NCI-H1930 (cell line): ENCODE data around the gene CDH10.
A peak's percentile ranks its signal among the peaks of the same experiment; 100 is the strongest.

Source experiments
- DNase-seq, 2 experiments: peaks; one replicate each; lab custom pipeline; 2025; lab: John Stamatoyannopoulos, UW

CDH10 gene

GRCh38 chr5:24598956-24599355, 45.8 kb downstream of the CDH10 start:
- no peak for DNase-seq

- DNase-seq: no peak
Observed at GRCh38 chr5:24595329-24595728, 49.4 kb downstream of the CDH10 start.

- DNase-seq: no peak
Observed at GRCh38 chr5:24591426-24591825, 53.4 kb downstream of the CDH10 start.

GRCh38 chr5:24589566-24589965, 55.2 kb downstream of the CDH10 start:
- no peak for DNase-seq

- DNase-seq: no peak
Observed at GRCh38 chr5:24585751-24586150, 59.0 kb downstream of the CDH10 start.

GRCh38 chr5:24571302-24571701, 73.5 kb downstream of the CDH10 start:
- DNase-seq: no peak

DNA sequence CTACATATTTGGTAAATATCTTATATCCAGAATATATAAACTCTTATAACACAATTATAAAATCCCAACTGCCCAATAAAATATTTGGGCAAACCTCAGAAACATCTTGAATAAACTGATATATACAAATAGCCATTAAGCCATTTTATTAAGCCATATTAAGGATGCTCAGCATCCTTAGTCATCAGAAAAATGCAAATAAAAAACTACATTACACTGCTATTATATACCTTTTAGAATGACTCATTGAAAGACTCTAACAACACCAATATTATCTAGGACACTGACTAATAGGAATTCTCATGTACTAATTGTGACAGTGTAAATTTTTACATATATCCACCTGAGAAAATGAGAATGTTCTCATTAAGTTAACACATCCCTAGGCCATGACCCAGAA, 77.8 kb downstream of the CDH10 start:
- no peak for DNase-seq

GRCh38 chr5:24555229-24555628, 89.5 kb downstream of the CDH10 start:
- peak in 1 of 2 experiments; percentile 1 for DNase-seq

- peak; percentile 48 to 72 for DNase-seq
Observed at GRCh38 chr5:24547132-24547531, 97.6 kb downstream of the CDH10 start.

- DNase-seq: no peak
Observed at GRCh38 chr5:24539613-24540012, 105.2 kb downstream of the CDH10 start.

- DNase-seq: no peak
Observed at GRCh38 chr5:24538346-24538745, 106.4 kb downstream of the CDH10 start.

DNA sequence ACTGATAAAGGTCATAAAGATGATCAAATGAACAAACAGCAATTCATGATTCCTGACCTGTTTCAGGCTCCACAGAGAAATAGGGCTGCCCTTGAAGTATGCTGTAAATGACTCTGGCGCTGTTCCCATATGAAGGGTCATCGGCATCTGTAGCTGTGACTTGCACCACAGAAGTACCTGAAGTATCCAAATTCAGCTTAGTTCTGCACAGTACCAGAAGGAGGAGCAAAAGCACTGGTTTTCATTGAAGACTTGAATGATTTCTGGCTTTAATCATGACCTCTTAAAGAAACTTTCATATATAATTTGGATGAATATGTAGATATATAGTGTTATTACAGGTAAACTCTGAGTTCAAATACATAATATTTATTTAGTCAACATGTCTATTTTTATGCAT, 109.1 kb downstream of the CDH10 start:
- DNase-seq: no peak

GRCh38 chr5:24530906-24531305, 113.9 kb downstream of the CDH10 start:
- no peak for DNase-seq

DNA sequence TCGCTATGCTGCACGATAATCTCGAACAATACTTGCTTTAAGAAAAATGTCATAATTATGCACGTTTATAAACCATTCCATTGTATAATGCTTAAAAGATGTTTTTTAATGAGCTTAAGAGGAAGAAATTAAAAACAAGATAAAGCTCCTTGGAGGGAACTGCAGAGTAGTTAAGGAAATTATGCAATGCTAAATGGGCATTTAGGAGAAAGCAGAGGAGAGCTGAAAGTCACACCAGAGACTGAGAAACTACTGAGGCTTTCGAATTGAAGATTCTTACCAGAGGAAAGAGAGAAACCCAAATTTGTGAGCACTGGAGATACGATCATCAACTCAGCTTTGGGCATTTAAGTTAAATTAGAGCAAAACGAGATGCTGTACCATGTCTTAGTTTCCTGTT, 119.4 kb downstream of the CDH10 start:
- no peak for DNase-seq

DNA sequence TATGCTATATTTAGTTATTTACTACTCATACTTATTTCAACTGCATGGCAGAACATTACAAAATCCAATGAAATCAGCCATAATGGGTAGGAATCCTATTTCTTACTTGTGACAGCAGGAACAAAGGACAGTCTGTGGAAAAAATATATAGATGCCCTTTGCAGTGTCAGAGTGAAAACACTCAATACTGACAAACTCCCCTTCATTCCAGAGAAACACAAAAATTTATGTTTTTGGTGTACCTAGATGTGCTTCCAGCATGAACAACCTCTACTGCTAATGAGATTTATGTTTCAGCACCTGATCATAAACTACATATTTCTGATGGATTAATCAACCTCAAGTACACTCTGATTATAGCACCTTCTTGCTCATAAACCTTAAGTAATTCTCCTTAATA, 132.4 kb downstream of the CDH10 start:
- DNase-seq: no peak

- no peak for DNase-seq
Observed at GRCh38 chr5:24510523-24510988, 134.2 kb downstream of the CDH10 start.

- DNase-seq: no peak
Observed at GRCh38 chr5:24509943-24510342, 134.8 kb downstream of the CDH10 start.

DNA sequence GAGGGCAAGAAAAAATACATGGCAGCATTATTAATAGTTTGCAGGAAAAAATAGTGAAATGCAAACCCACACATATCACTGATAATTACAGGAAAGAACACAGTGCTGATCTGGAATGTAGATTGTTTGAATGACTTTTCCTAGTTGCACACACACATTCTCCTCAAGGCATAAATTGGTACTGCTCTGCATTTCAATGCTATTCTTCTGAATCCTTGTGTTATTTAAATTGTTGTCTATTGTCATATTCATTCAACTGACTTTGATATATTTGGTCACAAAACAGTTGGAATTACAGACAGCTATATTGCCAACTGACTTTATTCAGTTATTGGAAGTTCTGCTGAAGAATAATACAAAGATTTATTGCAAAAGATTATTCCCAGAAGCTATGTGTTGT, 139.5 kb downstream of the CDH10 start:
- DNase-seq: no peak

DNA sequence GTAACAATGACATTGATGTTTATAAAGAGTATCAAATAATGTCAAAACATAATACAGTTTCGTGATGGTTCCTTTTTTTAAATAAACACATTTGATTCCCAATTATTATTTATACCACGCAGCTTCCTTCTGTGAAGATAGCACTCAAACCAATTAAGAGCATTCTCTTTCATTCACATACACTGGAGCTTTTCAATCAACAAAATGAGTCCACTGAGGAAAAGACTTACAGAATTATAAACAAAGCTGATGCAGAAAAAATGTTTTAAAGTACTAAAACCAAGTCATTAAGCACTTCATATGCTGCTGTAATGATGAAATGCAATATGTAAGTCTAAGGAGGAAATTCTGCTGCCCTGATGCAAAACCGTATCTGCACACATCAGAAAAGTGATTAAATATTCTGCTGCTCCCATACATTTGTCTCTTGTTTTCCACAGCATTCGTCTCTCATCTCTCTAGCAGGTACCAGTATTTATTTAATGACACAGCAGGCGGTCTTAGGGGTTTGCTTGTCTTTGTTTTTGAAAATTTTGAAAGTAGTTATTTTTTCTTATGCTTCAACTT, 147.1 kb downstream of the CDH10 start:
- no peak for DNase-seq

DNA sequence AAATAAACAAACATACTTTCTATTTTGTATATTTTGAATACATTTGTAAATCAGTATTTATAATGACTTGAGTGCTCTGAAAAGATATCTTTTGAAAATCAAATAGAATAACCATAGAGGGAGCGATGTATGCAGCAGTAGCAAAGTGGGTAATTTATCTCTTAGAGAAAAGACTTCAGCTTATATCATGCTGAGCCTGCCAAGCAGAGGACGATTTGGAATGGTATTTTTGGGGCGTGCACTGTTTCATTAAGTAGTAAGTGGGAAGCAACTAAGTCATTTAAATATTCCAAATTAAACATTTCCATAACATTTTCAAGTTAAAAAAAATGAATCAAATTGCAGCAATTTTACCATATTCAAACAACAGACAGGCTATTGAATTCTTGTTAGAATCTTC, 147.6 kb downstream of the CDH10 start:
- DNase-seq: no peak

DNA sequence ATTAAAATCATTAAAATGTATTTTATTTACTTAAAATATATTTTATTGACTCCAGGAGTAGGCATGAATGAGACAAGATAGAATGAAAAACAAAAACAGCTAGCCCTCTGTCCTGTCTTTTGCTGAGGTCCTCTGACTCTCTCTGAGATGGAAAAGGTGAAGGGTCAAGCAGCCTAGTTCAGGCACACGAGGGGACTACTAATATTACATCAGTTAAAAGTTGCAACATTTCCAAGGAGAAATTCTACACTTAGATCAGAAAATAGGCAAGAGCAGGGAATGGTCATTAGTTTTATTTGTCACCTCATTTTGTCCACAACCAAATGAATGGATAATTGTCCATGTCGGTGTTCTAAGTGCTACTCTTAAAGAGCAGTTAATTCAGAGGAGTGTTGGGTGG, 148.5 kb downstream of the CDH10 start:
- no peak for DNase-seq

- DNase-seq: no peak
Observed at GRCh38 chr5:24492229-24492628, 152.5 kb downstream of the CDH10 start.

DNA sequence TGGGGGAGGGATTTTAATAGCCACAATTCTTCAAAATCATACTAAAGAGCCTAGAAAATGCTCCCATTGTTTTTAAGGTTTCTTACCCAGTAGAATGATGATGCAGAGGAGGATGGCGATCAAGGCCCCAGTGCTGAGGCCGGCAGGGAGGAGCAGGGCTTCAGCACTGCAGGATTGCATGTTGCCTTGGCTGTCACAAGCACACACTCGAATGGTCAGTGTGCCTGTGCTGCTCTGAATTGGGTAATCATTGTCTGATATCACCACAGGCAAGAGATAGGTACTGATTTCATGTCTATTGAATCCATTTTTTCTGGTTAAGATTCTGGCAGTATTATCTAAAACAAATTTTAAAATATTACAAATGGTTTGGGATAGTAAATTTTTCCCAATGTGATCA, 153.3 kb downstream of the CDH10 start:
- DNase-seq: no peak

GRCh38 chr5:24487368-24488229, 157.2 kb downstream of the CDH10 start:
- DNase-seq: no peak
